Lower leg skin (tissue), 3 donors: ENCODE data around the gene IFNAR2.

ENCODE experiments used
- CTCF ChIP-seq, 3 donors: fragments of 450-650 bp; IDR thresholded peaks; one replicate each; pipeline ENCODE4 v1.5.1; 2016; ENCODE audit warnings: antibody characterized with exemption in 3 of 3, mild to moderate bottlenecking in 3 of 3, moderate library complexity in 2 of 3
- POLR2A ChIP-seq, 2 donors: fragments of 450-650 bp; IDR thresholded peaks; one replicate each; pipeline ENCODE4 v1.6.1; 2016 to 2017; ENCODE audit warnings: antibody characterized with exemption in 2 of 2, mild to moderate bottlenecking in 1 of 2, moderate library complexity in 1 of 2

GRCh38 chr21:33201956-33202355, 27.8 kb upstream of the IFNAR2 start:
- TF ChIP-seq CTCF (IDR thresholded peaks at IDR 0.05) (no peak), POLR2A (IDR thresholded peaks at IDR 0.05) (no peak)
